GM23338 (cell line): ENCODE measurements around the gene SMARCD2.
"Not testable (repeated sequence)": the region's sequence is repeated elsewhere in the genome, so short reads cannot be mapped to it uniquely, and the experiment has no call there.

Experiments used
- CREB1 ChIP-seq: fragments of 250-450 bp; sonication (Bioruptor Pico); IDR thresholded peaks from 2 replicates; pipeline ENCODE4 v1.5.0; 2020; ENCODE audit warnings: low read depth, mild to moderate bottlenecking, moderate library complexity
- CTCF ChIP-seq, 2 experiments: fragments of 200-600 bp in 1 of 2; sonication (generic) in 1 of 2; conservative IDR thresholded peaks; 2 replicates each; pipeline versions ENCODE4 v1.5.1 to v1.6.1; 2016 to 2017; ENCODE audit warnings: antibody characterized with exemption in 2 of 2, low read depth in 2 of 2, mild to moderate bottlenecking in 2 of 2, moderate library complexity in 1 of 2
- ETS1 ChIP-seq: IDR thresholded peaks from 2 replicates; pipeline ENCODE4 v1.6.1; 2016; ENCODE audit warnings: antibody characterized with exemption
- EZH2 ChIP-seq: fragments of 200-600 bp; sonication (generic); IDR thresholded peaks from one replicate; pipeline ENCODE4 v1.8.0; 2017; ENCODE audit warnings: antibody characterized with exemption, mild to moderate bottlenecking, low read depth; ENCODE audit not compliant: unreplicated experiment
- EZH2phosphoT487 ChIP-seq: fragments of 200-600 bp; sonication (generic); IDR thresholded peaks from one replicate; pipeline ENCODE4 v1.8.1; 2018; ENCODE audit warnings: antibody characterized with exemption; ENCODE audit not compliant: unreplicated experiment
- JUNB ChIP-seq: IDR thresholded peaks from one replicate; pipeline ENCODE4 v1.6.1; 2016; ENCODE audit warnings: antibody characterized with exemption; ENCODE audit not compliant: unreplicated experiment
- NANOG ChIP-seq: IDR thresholded peaks from 2 replicates; pipeline ENCODE4 v1.6.1; 2016; ENCODE audit warnings: antibody characterized with exemption, borderline replicate concordance
- POLR2AphosphoS5 ChIP-seq: IDR thresholded peaks from 2 replicates; pipeline ENCODE4 v1.6.1; 2016; ENCODE audit warnings: antibody characterized with exemption, low read depth
- REST ChIP-seq: IDR thresholded peaks from one replicate; pipeline ENCODE4 v1.6.1; 2018; ENCODE audit warnings: antibody characterized with exemption; ENCODE audit not compliant: unreplicated experiment
- STAT1 ChIP-seq: IDR thresholded peaks from one replicate; pipeline ENCODE4 v1.6.1; 2016; ENCODE audit warnings: antibody characterized with exemption; ENCODE audit not compliant: unreplicated experiment
- ZNF114 ChIP-seq: fragments of 250-450 bp; sonication (Bioruptor Pico); IDR thresholded peaks from 2 replicates; pipeline ENCODE4 v1.5.0; 2020; ENCODE audit warnings: mild to moderate bottlenecking, moderate library complexity
- ZNF331 ChIP-seq: fragments of 250-450 bp; sonication (Bioruptor Pico); IDR thresholded peaks from 2 replicates; pipeline ENCODE4 v1.5.0; 2020; ENCODE audit warnings: low read depth, mild to moderate bottlenecking, moderate library complexity
- ZNF462 ChIP-seq: fragments of 250-450 bp; sonication (Bioruptor Pico); IDR thresholded peaks from 2 replicates; pipeline ENCODE4 v1.5.0; 2020; ENCODE audit warnings: mild to moderate bottlenecking, moderate library complexity

- not testable (repeated sequence) for TF ChIP-seq CTCF (conservative IDR thresholded peaks at IDR 0.05; ENCODE audit: low read depth in 2 of 2); ZNF114 (CRISPR knock-in tag); EZH2; NANOG; EZH2phosphoT487; ZNF462; POLR2AphosphoS5; ETS1; REST; JUNB; STAT1; CREB1 (CRISPR knock-in tag); ZNF331 (CRISPR knock-in tag)
Measured at GRCh38 chr17:63878413-63878812, 35.9 kb upstream of the SMARCD2 start.
